Limb (tissue), 2 donors: ENCODE data around the gene BPHL.
"Not testable (repeated sequence)": the region's sequence is repeated elsewhere in the genome, so short reads cannot be mapped to it uniquely, and the experiment has no call there.

Experiments used
- DNase-seq, 2 donors: peaks; one replicate each; pipeline ENCODE4 v3.0.0-alpha.2; 2016; ENCODE audit errors: extremely low spot score in 2 of 2

The BPHL gene

GRCh38 chr6:3120765-3121089 lies 2.2 kb downstream of the BPHL start:
- DNase-seq = no peak

GRCh38 chr6:3122823-3123182 lies 4.3 kb downstream of the BPHL start:
- no peak for DNase-seq

GRCh38 chr6:3124667-3125066 lies 6.2 kb downstream of the BPHL start:
- DNase-seq = no peak

GRCh38 chr6:3125815-3126214 lies 7.3 kb downstream of the BPHL start:
- no peak for DNase-seq

- DNase-seq = no peak
Measured at GRCh38 chr6:3128356-3129108, 10.0 kb downstream of the BPHL start.

- no peak for DNase-seq
Measured at GRCh38 chr6:3131695-3132094, 13.2 kb downstream of the BPHL start.

- no peak for DNase-seq
Measured at GRCh38 chr6:3133515-3133914, 15.0 kb downstream of the BPHL start.

GRCh38 chr6:3135668-3136291 lies 17.3 kb downstream of the BPHL start:
- no peak for DNase-seq

GRCh38 chr6:3136292-3137011 lies 17.9 kb downstream of the BPHL start:
- no peak for DNase-seq

- DNase-seq = no peak
Measured at GRCh38 chr6:3137057-3137777, 18.7 kb downstream of the BPHL start.

GRCh38 chr6:3137873-3138272 lies 19.4 kb downstream of the BPHL start:
- DNase-seq = not testable (repeated sequence)

- no peak for DNase-seq
Measured at GRCh38 chr6:3138341-3138740, 19.8 kb downstream of the BPHL start.

- DNase-seq = no peak
Measured at GRCh38 chr6:3139090-3139903, 20.8 kb downstream of the BPHL start.

- no peak for DNase-seq
Measured at GRCh38 chr6:3140201-3140600, 21.7 kb downstream of the BPHL start.

- DNase-seq = no peak
Measured at GRCh38 chr6:3142536-3142935, 24.0 kb downstream of the BPHL start.

GRCh38 chr6:3143158-3143557 lies 24.6 kb downstream of the BPHL start:
- no peak for DNase-seq

- DNase-seq = no peak
Measured at GRCh38 chr6:3144571-3144970, 26.1 kb downstream of the BPHL start.

GRCh38 chr6:3147914-3148757 lies 29.6 kb downstream of the BPHL start:
- no peak for DNase-seq

- no peak for DNase-seq
Measured at GRCh38 chr6:3151691-3152090, 33.2 kb downstream of the BPHL start.

GRCh38 chr6:3152689-3153088 lies 34.2 kb downstream of the BPHL start:
- DNase-seq = no peak
